Measurements from ENCODE around the gene MTG2.

MTG2 gene

GRCh38 chr20:62171245-62171644 lies 11.6 kb upstream of the MTG2 start:
- DNase-seq, result no peak
- Histone ChIP-seq H3K4me3 (ENCODE audit: low read length) (no peak overlapping the region), H3K79me2 (ENCODE audit: low read length) (no peaks in the 10 kb centered on the region), H4K20me1 (ENCODE audit: insufficient read depth, low read length) (no peaks in the 10 kb centered on the region), H3K9me3 (replicated peaks; ENCODE audit: insufficient read depth, low read length) (no peaks in the 10 kb centered on the region), H3K4me1 (ENCODE audit: low read length) (no peaks in the 10 kb centered on the region), H3K4me2 (ENCODE audit: low read depth, low read length) (no peak overlapping the region), H3F3A (ENCODE audit: insufficient read depth, low read length) (no peaks in the 10 kb centered on the region), H3K27ac (ENCODE audit: low read length) (no peak overlapping the region), H3K36me3 (replicated peaks; ENCODE audit: insufficient read depth, low read length) (no peaks in the 10 kb centered on the region), H3K9me2 (replicated peaks; ENCODE audit: insufficient read depth, low read length) (no peaks in the 10 kb centered on the region), H2AFZ (ENCODE audit: low read length) (no peak overlapping the region), H3K27me3 (replicated peaks; ENCODE audit: insufficient read depth, low read length) (no peaks in the 10 kb centered on the region), H3K9ac (ENCODE audit: low read length) (no peak overlapping the region)
- no peak for TF ChIP-seq EZH2 (optimal IDR thresholded peaks at IDR 0.05; ENCODE audit: low read depth, low read length)
- no peak for TF ChIP-seq EZH2phosphoT487 (IDR thresholded peaks at IDR 0.05; ENCODE audit: low read length)
- TF ChIP-seq, protein P1, sequence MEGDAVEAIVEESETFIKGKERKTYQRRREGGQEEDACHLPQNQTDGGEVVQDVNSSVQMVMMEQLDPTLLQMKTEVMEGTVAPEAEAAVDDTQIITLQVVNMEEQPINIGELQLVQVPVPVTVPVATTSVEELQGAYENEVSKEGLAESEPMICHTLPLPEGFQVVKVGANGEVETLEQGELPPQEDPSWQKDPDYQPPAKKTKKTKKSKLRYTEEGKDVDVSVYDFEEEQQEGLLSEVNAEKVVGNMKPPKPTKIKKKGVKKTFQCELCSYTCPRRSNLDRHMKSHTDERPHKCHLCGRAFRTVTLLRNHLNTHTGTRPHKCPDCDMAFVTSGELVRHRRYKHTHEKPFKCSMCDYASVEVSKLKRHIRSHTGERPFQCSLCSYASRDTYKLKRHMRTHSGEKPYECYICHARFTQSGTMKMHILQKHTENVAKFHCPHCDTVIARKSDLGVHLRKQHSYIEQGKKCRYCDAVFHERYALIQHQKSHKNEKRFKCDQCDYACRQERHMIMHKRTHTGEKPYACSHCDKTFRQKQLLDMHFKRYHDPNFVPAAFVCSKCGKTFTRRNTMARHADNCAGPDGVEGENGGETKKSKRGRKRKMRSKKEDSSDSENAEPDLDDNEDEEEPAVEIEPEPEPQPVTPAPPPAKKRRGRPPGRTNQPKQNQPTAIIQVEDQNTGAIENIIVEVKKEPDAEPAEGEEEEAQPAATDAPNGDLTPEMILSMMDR (IDR thresholded peaks at IDR 0.05; ENCODE audit: low read length), result no peak

DNA sequence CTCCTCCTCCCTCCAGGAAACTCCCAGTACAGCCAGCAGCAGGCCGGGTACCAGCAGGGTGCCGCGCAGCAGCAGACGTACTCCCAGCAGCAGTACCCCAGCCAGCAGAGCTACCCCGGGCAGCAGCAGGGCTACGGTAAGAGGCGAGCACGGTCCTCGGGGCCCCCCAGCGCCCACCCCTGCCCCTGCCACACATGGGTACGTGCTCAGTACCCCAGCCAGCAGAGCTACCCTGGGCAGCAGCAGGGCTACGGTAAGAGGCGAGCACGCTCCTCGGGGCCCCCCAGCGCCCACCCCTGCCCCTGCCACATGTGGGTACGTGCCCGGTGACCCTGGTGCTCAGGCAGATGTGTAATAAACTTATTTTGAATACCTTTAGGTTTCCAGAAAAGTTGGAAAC lies 10.2 kb upstream of the MTG2 start:
- Histone ChIP-seq H3F3A (ENCODE audit: insufficient read depth, low read length) (no peaks in the 10 kb centered on the region), H4K20me1 (ENCODE audit: insufficient read depth, low read length) (no peaks in the 10 kb centered on the region), H3K4me3 (ENCODE audit: low read length) (no peak overlapping the region), H2AFZ (ENCODE audit: low read length) (no peak overlapping the region), H3K4me2 (ENCODE audit: low read depth, low read length) (no peak overlapping the region), H3K79me2 (ENCODE audit: low read length) (no peaks in the 10 kb centered on the region), H3K9ac (ENCODE audit: low read length) (no peak overlapping the region), H3K27ac (ENCODE audit: low read length) (no peak overlapping the region), H3K9me3 (replicated peaks; ENCODE audit: insufficient read depth, low read length) (no peaks in the 10 kb centered on the region), H3K4me1 (ENCODE audit: low read length) (no peaks in the 10 kb centered on the region), H3K9me2 (replicated peaks; ENCODE audit: insufficient read depth, low read length) (no peaks in the 10 kb centered on the region), H3K36me3 (replicated peaks; ENCODE audit: insufficient read depth, low read length) (no peaks in the 10 kb centered on the region), H3K27me3 (replicated peaks; ENCODE audit: insufficient read depth, low read length) (no peaks in the 10 kb centered on the region)
- TF ChIP-seq EZH2phosphoT487 (IDR thresholded peaks at IDR 0.05; ENCODE audit: low read length) (no peak), EZH2 (optimal IDR thresholded peaks at IDR 0.05; ENCODE audit: low read depth, low read length) (no peak)
- TF ChIP-seq, protein P1 (IDR thresholded peaks at IDR 0.05; ENCODE audit: low read length), result no peak
- DNase-seq, result no peak

DNA sequence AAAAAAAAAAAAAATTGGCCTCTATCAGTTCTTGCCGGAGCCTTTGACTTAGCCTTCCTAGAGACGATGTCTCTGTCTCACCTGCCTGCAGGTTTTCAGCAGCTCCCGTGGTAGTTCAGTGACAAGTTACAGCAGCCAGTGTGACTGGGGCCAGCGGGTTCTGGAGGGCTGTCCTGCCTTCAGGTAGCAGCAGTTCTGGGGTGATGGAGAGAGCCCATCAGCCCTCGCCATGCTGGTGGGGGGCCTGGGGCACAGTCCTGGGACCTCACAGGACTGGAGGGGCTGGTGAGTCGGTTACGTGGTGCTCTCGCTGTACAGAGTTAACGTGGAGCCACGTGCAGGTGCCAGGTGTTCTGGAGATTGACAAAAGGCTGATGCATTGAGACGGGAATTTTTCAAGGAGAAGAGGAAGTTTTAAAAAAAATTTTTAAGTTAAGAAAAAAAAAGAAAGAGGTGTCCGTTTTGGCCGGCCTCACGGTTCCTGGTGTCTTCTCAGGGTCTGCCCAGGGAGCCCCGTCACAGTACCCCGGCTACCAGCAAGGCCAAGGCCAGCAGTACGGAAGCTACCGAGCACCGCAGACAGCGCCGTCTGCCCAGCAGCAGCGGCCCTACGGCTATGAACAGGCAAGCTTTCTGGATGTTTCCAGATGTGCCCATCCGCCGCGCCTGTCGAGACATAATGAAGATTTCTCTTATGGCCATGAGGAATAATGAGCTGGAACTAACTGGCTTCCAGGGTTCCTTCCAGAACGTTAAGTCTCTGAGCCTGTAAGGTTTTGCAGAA lies 8.6 kb upstream of the MTG2 start:
- no peak for DNase-seq
- no peaks in the 10 kb centered on the region for H3K36me3 ChIP-seq (replicated peaks; ENCODE audit: insufficient read depth, low read length)
- H3F3A ChIP-seq (ENCODE audit: insufficient read depth, low read length), result no peaks in the 10 kb centered on the region
- H3K4me1 ChIP-seq (ENCODE audit: low read length), result no peaks in the 10 kb centered on the region
- TF ChIP-seq, protein P1 (IDR thresholded peaks at IDR 0.05; ENCODE audit: low read length), result no peak
- no peak for TF ChIP-seq EZH2phosphoT487 (IDR thresholded peaks at IDR 0.05; ENCODE audit: low read length)
- TF ChIP-seq EZH2 (optimal IDR thresholded peaks at IDR 0.05; ENCODE audit: low read depth, low read length), result no peak
- no peaks in the 10 kb centered on the region for H3K9me3 ChIP-seq (replicated peaks; ENCODE audit: insufficient read depth, low read length)
- H3K79me2 ChIP-seq (ENCODE audit: low read length), result no peaks in the 10 kb centered on the region
- H3K27me3 ChIP-seq (replicated peaks; ENCODE audit: insufficient read depth, low read length), result no peaks in the 10 kb centered on the region
- no peak overlapping the region for H3K9ac ChIP-seq (ENCODE audit: low read length)
- no peaks in the 10 kb centered on the region for H4K20me1 ChIP-seq (ENCODE audit: insufficient read depth, low read length)
- H2AFZ ChIP-seq (ENCODE audit: low read length), result no peak overlapping the region
- no peaks in the 10 kb centered on the region for H3K9me2 ChIP-seq (replicated peaks; ENCODE audit: insufficient read depth, low read length)
- H3K27ac ChIP-seq (ENCODE audit: low read length), result no peak overlapping the region
- no peak overlapping the region for H3K4me2 ChIP-seq (ENCODE audit: low read depth, low read length)
- no peak overlapping the region for H3K4me3 ChIP-seq (ENCODE audit: low read length)

Measured in MM.1S (cell line).